ENCODE data around the gene CNN1. TPM values are rescaled to one million over a fixed set of nuclear protein-coding genes. Genes with fewer than 3 reads are reported as not detected.

CNN1 gene
- total and polyA plus RNA-seq, 2 of the 4 experiments (the other 2 are of a cell fraction) = 102 to 196 TPM

Small RNAs within 50 kb of the gene (microRNA-seq; reads per million reads assigned to microRNA genes)
- gene MIR7974 (ENCODE audit: insufficient read depth in 1 of 2, insufficient read length in 1 of 2, unreplicated experiment in 1 of 2) (0 to 33.1 reads per million in 2 experiments), gene RN7SL833P (ENCODE audit: insufficient read depth, insufficient read length) (not detected)

Small RNAs within 50 kb of the gene (small RNA-seq; reads per million reads assigned to genes)
- gene MIR7974 (0 to 1.4 (median 0) reads per million in 5 experiments), gene RN7SL833P (0 reads per million in 5 experiments)

Other genes with a start within 250 kb of the CNN1 start
- gene TSPAN16, start 242.7 kb upstream of the CNN1 start, total RNA-seq (2012; rRNA removed) = not detected in 2 replicates
- gene TSPAN16, start 242.7 kb upstream of the CNN1 start, polyA plus RNA-seq (2012; rRNA removed) = not detected in 2 replicates
- gene RAB3D, start 199.2 kb upstream of the CNN1 start, total RNA-seq (2012; rRNA removed) = 4.8 and 5.0 TPM in 2 replicates
- gene RAB3D, start 199.2 kb upstream of the CNN1 start, polyA plus RNA-seq (2012; rRNA removed) = 5.0 and 5.5 TPM in 2 replicates
- 87.5 and 136 TPM in 2 replicates for gene TMEM205, start 192.6 kb upstream of the CNN1 start, total RNA-seq (2012; rRNA removed)
- gene TMEM205, start 192.6 kb upstream of the CNN1 start, polyA plus RNA-seq (2012; rRNA removed) = 107 and 110 TPM in 2 replicates
- gene CCDC159, start 192.3 kb upstream of the CNN1 start, total RNA-seq (2012; rRNA removed) = 4.4 and 4.7 TPM in 2 replicates
- 14.0 and 14.3 TPM in 2 replicates for gene CCDC159, start 192.3 kb upstream of the CNN1 start, polyA plus RNA-seq (2012; rRNA removed)
- gene PLPPR2, start 183.4 kb upstream of the CNN1 start, total RNA-seq (2012; rRNA removed) = 3.9 and 4.4 TPM in 2 replicates
- 45.2 and 50.2 TPM in 2 replicates for gene PLPPR2, start 183.4 kb upstream of the CNN1 start, polyA plus RNA-seq (2012; rRNA removed)
- gene SWSAP1, start 164.2 kb upstream of the CNN1 start, total RNA-seq (2012; rRNA removed) = 0.36 and 0.56 TPM in 2 replicates
- gene SWSAP1, start 164.2 kb upstream of the CNN1 start, polyA plus RNA-seq (2012; rRNA removed) = 1.6 and 2.0 TPM in 2 replicates
- 3.1 and 4.3 TPM in 2 replicates for gene EPOR, start 154.5 kb upstream of the CNN1 start, total RNA-seq (2012; rRNA removed)
- 10.1 and 12.0 TPM in 2 replicates for gene EPOR, start 154.5 kb upstream of the CNN1 start, polyA plus RNA-seq (2012; rRNA removed)
- 0.18 TPM in 1 of 2 replicates, not detected in the other for gene RGL3, start 119.5 kb upstream of the CNN1 start, total RNA-seq (2012; rRNA removed)
- 0.34 and 0.62 TPM in 2 replicates for gene RGL3, start 119.5 kb upstream of the CNN1 start, polyA plus RNA-seq (2012; rRNA removed)
- under 0.01 and 0.28 TPM in 2 replicates for gene ODAD3, start 103.7 kb upstream of the CNN1 start, total RNA-seq (2012; rRNA removed)
- gene ODAD3, start 103.7 kb upstream of the CNN1 start, polyA plus RNA-seq (2012; rRNA removed) = 0.04 and 0.44 TPM in 2 replicates
- 36.0 and 55.8 TPM in 2 replicates for gene PRKCSH, start 103.2 kb upstream of the CNN1 start, total RNA-seq (2012; rRNA removed)
- gene PRKCSH, start 103.2 kb upstream of the CNN1 start, polyA plus RNA-seq (2012; rRNA removed) = 252 and 272 TPM in 2 replicates
- not detected in 2 replicates for gene ELAVL3, start 57.8 kb upstream of the CNN1 start, total RNA-seq (2012; rRNA removed)
- gene ELAVL3, start 57.8 kb upstream of the CNN1 start, polyA plus RNA-seq (2012; rRNA removed) = not detected in 2 replicates
- 3.9 and 4.4 TPM in 2 replicates for gene ZNF653, start 33.0 kb upstream of the CNN1 start, total RNA-seq (2012; rRNA removed)
- gene ZNF653, start 33.0 kb upstream of the CNN1 start, polyA plus RNA-seq (2012; rRNA removed) = 9.0 and 10.3 TPM in 2 replicates
- gene ECSIT, start 9.7 kb upstream of the CNN1 start, total RNA-seq (2012; rRNA removed) = 31.9 and 42.3 TPM in 2 replicates
- gene ECSIT, start 9.7 kb upstream of the CNN1 start, polyA plus RNA-seq (2012; rRNA removed) = 30.5 and 31.4 TPM in 2 replicates
- gene ELOF1, start 20.4 kb downstream of the CNN1 start, total RNA-seq (2012; rRNA removed) = 62.4 and 121 TPM in 2 replicates
- gene ELOF1, start 20.4 kb downstream of the CNN1 start, polyA plus RNA-seq (2012; rRNA removed) = 96.0 and 96.8 TPM in 2 replicates
- 0.28 and 0.54 TPM in 2 replicates for gene ACP5, start 38.8 kb downstream of the CNN1 start, total RNA-seq (2012; rRNA removed)
- 0.76 and 1.2 TPM in 2 replicates for gene ACP5, start 38.8 kb downstream of the CNN1 start, polyA plus RNA-seq (2012; rRNA removed)
- 32.8 and 34.4 TPM in 2 replicates for gene ZNF627, start 58.6 kb downstream of the CNN1 start, total RNA-seq (2012; rRNA removed)
- 4.3 and 6.3 TPM in 2 replicates for gene ZNF627, start 58.6 kb downstream of the CNN1 start, polyA plus RNA-seq (2012; rRNA removed)
- 9.2 and 9.3 TPM in 2 replicates for gene ZNF823, start 200.1 kb downstream of the CNN1 start, total RNA-seq (2012; rRNA removed)
- 1.8 and 2.2 TPM in 2 replicates for gene ZNF823, start 200.1 kb downstream of the CNN1 start, polyA plus RNA-seq (2012; rRNA removed)
- gene ZNF441, start 228.1 kb downstream of the CNN1 start, total RNA-seq (2012; rRNA removed) = 9.7 and 12.2 TPM in 2 replicates
- 2.4 and 2.8 TPM in 2 replicates for gene ZNF441, start 228.1 kb downstream of the CNN1 start, polyA plus RNA-seq (2012; rRNA removed)

Data from IMR-90 (cell line).